GM18867 (cell line): Measurements from ENCODE around the gene CGGBP1.

Experiments
- ATAC-seq: cut with Tn5 transposase; IDR thresholded peaks from one replicate; pipeline ENCODE4 v1.9.1; 2021; ENCODE audit warnings: mild to moderate bottlenecking, moderate library complexity; ENCODE audit not compliant: unreplicated experiment

Gene CGGBP1

DNA sequence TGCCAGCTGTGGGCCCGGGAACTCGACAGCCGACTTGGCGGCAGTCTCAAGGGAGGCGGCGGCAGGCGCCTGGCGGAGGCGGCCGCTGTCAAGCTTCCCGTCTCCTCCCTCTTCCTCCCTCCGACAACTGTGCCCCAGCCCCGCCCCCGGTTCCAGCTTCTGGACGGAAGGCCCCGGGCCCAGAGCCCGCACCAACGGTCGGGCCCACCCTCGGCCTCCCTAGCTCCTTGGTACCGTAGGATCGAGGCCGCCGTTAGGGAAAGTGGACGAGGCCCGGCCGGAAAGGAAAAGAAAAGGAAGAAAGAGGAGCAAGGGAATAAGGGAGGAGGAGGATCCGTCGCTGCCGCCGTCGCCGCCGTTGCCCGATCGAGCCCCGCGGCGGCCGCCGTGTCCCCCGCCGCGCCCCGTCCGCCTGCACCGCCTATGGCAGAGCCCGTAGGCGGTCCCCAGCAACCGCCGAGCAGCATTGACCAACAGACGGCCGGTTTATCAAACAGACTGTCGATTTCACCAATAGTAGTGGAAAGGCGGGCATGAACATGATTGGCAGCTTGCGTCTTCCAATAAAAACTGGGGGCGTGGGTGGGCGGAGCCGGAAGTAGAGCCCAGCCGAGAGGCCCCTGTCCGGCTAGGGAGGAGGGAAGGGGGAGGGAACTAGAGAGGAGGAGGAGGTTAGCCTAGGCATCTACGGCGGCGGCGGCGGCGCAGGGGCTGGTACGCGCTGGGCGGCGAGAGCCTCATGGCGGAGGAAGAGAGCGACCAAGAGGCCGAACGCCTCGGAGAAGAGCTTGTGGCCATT lies at the start of gene CGGBP1, which contains the start of gene ZNF654:
Gene CGGBP1 (minus strand): TSS at position 425 of the 799 bp plus-strand sequence. CDS start 3,029 bp downstream, outside the sequence.
Gene ZNF654 (plus strand): TSS at position 675 of the 799 bp plus-strand sequence. CDS start 65 bp downstream, at position 740.
- peak; percentile 94 for ATAC-seq

- ATAC-seq = no peak
Observed at GRCh38 chr3:88105325-88105724, 46.5 kb upstream of the CGGBP1 start.

GRCh38 chr3:88101142-88101541 lies 42.3 kb upstream of the CGGBP1 start:
- peak; percentile 96 for ATAC-seq

- no peak for ATAC-seq
Observed at GRCh38 chr3:88093266-88093665, 34.5 kb upstream of the CGGBP1 start.

GRCh38 chr3:88092270-88092669 lies 33.5 kb upstream of the CGGBP1 start:
- no peak for ATAC-seq

- no peak for ATAC-seq
Observed at GRCh38 chr3:88090681-88091080, 31.9 kb upstream of the CGGBP1 start.

DNA sequence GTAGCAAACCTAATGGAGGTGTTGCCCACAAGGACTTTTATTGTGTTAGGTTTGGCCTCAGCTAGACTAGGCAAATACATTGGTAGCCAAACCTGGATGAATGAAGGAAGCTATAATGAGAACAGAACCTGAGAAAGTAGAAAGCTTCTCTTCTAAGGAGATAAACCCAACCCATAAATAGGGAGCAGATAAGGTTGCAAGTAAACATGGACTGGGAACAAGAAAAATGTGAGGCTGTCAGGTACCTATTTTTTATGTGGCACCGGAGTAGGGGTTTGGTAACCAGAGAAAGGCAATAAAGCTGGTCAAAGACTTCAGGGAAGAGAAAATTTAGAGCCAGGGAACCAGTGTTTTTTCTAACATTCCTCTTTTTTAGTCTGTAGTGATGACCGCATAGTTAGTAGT lies 25.3 kb upstream of the CGGBP1 start:
- no peak for ATAC-seq

- ATAC-seq = no peak
Observed at GRCh38 chr3:88082854-88083253, 24.0 kb upstream of the CGGBP1 start.

DNA sequence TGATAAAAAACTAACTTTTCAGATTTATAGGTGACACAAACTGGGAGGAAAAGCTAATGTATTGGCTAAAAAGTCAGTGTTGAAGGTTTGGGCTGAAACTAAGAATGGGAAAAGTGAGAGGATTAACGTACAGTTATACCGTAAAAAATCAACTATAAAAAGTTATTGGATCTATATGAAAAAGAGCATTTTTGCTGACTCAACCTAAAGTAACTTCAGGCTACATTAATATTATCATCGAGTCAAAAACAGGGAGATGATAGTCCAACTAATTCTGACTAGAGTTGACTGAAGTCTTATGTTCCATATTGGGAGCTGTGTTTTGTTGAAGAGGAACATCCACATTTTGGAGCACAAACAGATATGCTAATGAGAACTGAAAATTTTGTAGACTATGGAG lies 20.1 kb upstream of the CGGBP1 start:
- ATAC-seq = no peak

- ATAC-seq = no peak
Observed at GRCh38 chr3:88076712-88077111, 17.9 kb upstream of the CGGBP1 start.

- no peak for ATAC-seq
Observed at GRCh38 chr3:88075497-88075896, 16.7 kb upstream of the CGGBP1 start.

- ATAC-seq = no peak
Observed at GRCh38 chr3:88075072-88075471, 16.3 kb upstream of the CGGBP1 start.

GRCh38 chr3:88061746-88062145 lies 2.9 kb upstream of the CGGBP1 start:
- ATAC-seq = no peak

- ATAC-seq = peak; percentile 13
Observed at GRCh38 chr3:88059380-88060170, 770 bp upstream of the CGGBP1 start.

DNA sequence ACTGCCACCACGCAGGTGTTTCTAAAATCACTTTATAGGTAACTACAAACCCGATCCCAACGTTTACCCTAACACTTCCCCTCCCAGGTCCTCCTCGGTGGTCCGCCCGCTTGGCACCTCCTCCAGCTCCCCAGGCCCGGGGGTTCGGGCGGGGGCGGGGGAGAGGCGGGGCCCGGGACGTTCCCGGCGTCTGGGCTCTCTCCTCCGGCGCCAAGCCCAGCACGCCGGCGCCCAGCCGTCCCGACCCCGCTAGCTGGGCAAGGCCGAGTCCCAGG lies 562 bp downstream of the CGGBP1 start:
- ATAC-seq = no peak

- ATAC-seq = no peak
Observed at GRCh38 chr3:88057630-88058305, 1.0 kb downstream of the CGGBP1 start.

GRCh38 chr3:88046766-88047165 lies 12.0 kb downstream of the CGGBP1 start:
- no peak for ATAC-seq

GRCh38 chr3:88044411-88044810 lies 14.4 kb downstream of the CGGBP1 start:
- no peak for ATAC-seq

- no peak for ATAC-seq
Observed at GRCh38 chr3:88041005-88041404, 17.8 kb downstream of the CGGBP1 start.

DNA sequence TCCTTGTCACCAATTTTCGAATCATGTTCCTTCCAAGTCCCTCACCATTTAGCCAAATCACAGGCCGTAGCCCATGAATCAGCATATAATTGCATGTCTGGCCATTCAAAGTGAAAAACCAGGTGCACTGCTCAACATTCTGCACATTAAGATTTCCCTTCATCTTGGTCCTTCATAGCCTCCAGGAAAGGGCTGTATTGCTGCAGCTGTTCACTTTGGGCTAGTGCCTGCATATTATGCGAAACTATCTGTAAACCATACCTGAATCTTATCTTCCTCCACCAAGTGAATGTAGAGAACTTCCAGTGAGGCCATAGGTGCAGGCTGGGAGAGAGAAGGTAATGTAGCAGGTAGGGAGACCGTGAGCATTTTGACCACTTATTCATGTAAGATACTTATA lies 18.3 kb downstream of the CGGBP1 start:
- no peak for ATAC-seq

GRCh38 chr3:88038566-88038965 lies 20.2 kb downstream of the CGGBP1 start:
- no peak for ATAC-seq

GRCh38 chr3:88036221-88036620 lies 22.6 kb downstream of the CGGBP1 start:
- no peak for ATAC-seq
